CMK (cell line): ENCODE results near the gene POU3F3.

ENCODE experiments used
- DNase-seq: peaks from one replicate; pipeline ENCODE4 v3.0.0-alpha.2; 2010; ENCODE audit warnings: low read depth

POU3F3 gene

GRCh38 chr2:104875262-104875661, 21.3 kb downstream of the POU3F3 start:
- no peak for DNase-seq

- DNase-seq = no peak
These were observed 23.0 kb downstream of the POU3F3 start for GRCh38 chr2:104876606-104877570.

GRCh38 chr2:104878863-104879512, 25.1 kb downstream of the POU3F3 start:
- DNase-seq = no peak

GRCh38 chr2:104880076-104880475, 26.2 kb downstream of the POU3F3 start:
- DNase-seq = no peak

GRCh38 chr2:104883357-104883756, 29.4 kb downstream of the POU3F3 start:
- no peak for DNase-seq

- DNase-seq = no peak
These were observed 31.3 kb downstream of the POU3F3 start for GRCh38 chr2:104885119-104885782.

- no peak for DNase-seq
These were observed 33.8 kb downstream of the POU3F3 start for GRCh38 chr2:104887676-104888075.

GRCh38 chr2:104888489-104889258, 34.8 kb downstream of the POU3F3 start:
- DNase-seq = no peak

- DNase-seq = no peak
These were observed 35.5 kb downstream of the POU3F3 start for GRCh38 chr2:104889291-104889959.

GRCh38 chr2:104889960-104890684, 36.2 kb downstream of the POU3F3 start:
- no peak for DNase-seq

- DNase-seq = no peak
These were observed 36.8 kb downstream of the POU3F3 start for GRCh38 chr2:104890685-104891069.

- DNase-seq = no peak
These were observed 37.2 kb downstream of the POU3F3 start for GRCh38 chr2:104891145-104891544.

GRCh38 chr2:104896446-104896845, 42.5 kb downstream of the POU3F3 start:
- DNase-seq = no peak

- no peak for DNase-seq
These were observed 43.7 kb downstream of the POU3F3 start for GRCh38 chr2:104897515-104898184.

GRCh38 chr2:104900608-104901007, 46.7 kb downstream of the POU3F3 start:
- DNase-seq = no peak

- no peak for DNase-seq
These were observed 47.3 kb downstream of the POU3F3 start for GRCh38 chr2:104901037-104901881.

- DNase-seq = no peak
These were observed 48.4 kb downstream of the POU3F3 start for GRCh38 chr2:104902317-104902716.
